K562 (cell line): ENCODE results near the gene ZMYM4. TPM values are rescaled to one million over a fixed set of nuclear protein-coding genes. Genes with fewer than 3 reads are reported as not detected.
A peak's percentile ranks its signal among the peaks of the same experiment; 100 is the strongest.

Experiments used
- ATAC-seq: fragments of 200-7000 bp; cut with Tn5 transposase; 3 replicates; pipeline ENCODE4 v1.9.1; 2020; ENCODE audit warnings: moderate library complexity
- BruUV-seq: library from RNA; stranded (reverse); fragments of 400-500 nt; replicated peaks from 2 replicates; lab custom pipeline; 2021; lab: Mats Ljungman, UMichigan
- CTCF ChIA-PET: fragments of 300-600 bp; formaldehyde crosslinking; extraction: SDS; loops from one replicate; lab custom pipeline; 2021; ENCODE audit warnings: low intra/inter-chr PET ratio; lab: Yijun Ruan, JAX
- POLR2A ChIA-PET: fragments of 300-600, 350-650 bp; sonication (Branson Sonifier 250); formaldehyde crosslinking; extraction: SDS; loops from one replicate; lab custom pipeline; 2021; ENCODE audit warnings: antibody characterized with exemption, inconsistent platforms; lab: Yijun Ruan, JAX
- DNase-seq, 4 experiments: peaks; one replicate each; pipeline versions ENCODE4 v3.0.0 to v3.0.0-alpha.2; 2011 to 2018; ENCODE audit warnings: low spot score in 3 of 4, mixed read lengths in 3 of 4; ENCODE audit errors: extremely low read depth in 1 of 4
- FAIRE-seq: peaks from 2 replicates; lab custom pipeline; 2011; peaks lifted over from hg19 to GRCh38; lab: Jason Lieb, UNC
- H2AFZ ChIP-seq: 2 replicates; pipeline ENCODE4 v1.6.0; 2011; ENCODE audit warnings: low read depth, low read length, control low read depth, inconsistent platforms
- H3K27ac ChIP-seq: fragments of 200-600 bp; 3 replicates; pipeline ENCODE4 v1.8.0; 2011; ENCODE audit warnings: low read depth, mild to moderate bottlenecking, control low read depth, inconsistent platforms, low read length, moderate library complexity, mixed read lengths; ENCODE audit errors: extremely low read depth
- H3K27me3 ChIP-seq, 2 experiments: fragments of 300-600 bp in 1 of 2; 2 replicates in 1 of 2; 3 replicates in 1 of 2; pipeline versions ENCODE4 v1.6.0 to v1.8.0; 2011; ENCODE audit warnings: inconsistent platforms in 2 of 2, low read length in 2 of 2, mild to moderate bottlenecking in 1 of 2, mixed read lengths in 1 of 2, moderate library complexity in 1 of 2; ENCODE audit not compliant: control insufficient read depth in 2 of 2, insufficient read depth in 2 of 2
- H3K36me3 ChIP-seq: fragments of 300-600 bp; 3 replicates; pipeline ENCODE4 v1.8.0; 2011; ENCODE audit warnings: mild to moderate bottlenecking, low read length, inconsistent platforms; ENCODE audit not compliant: control insufficient read depth, insufficient read depth
- H3K4me1 ChIP-seq, 2 experiments: fragments of 200-600 bp in 1 of 2; replicated peaks in 1 of 2; 2 replicates in 1 of 2; 3 replicates in 1 of 2; pipeline versions ENCODE4 v1.5.1 to v1.8.0; 2011; ENCODE audit warnings: inconsistent platforms in 2 of 2, low read length in 2 of 2, mild to moderate bottlenecking in 1 of 2, mixed read lengths in 1 of 2, moderate library complexity in 1 of 2; ENCODE audit not compliant: control insufficient read depth in 2 of 2, insufficient read depth in 2 of 2
- H3K4me2 ChIP-seq: 2 replicates; pipeline ENCODE4 v1.6.1; 2011; ENCODE audit warnings: low read length, control low read depth, inconsistent platforms, mixed read lengths; ENCODE audit not compliant: insufficient read depth
- H3K4me3 ChIP-seq: fragments of 200-600 bp; sonication (generic), shearing (Covaris generic); 2 replicates; pipeline ENCODE4 v1.5.1; 2016; ENCODE audit warnings: control low read depth, inconsistent platforms
- H3K79me2 ChIP-seq: fragments of 200-600 bp; 3 replicates; pipeline ENCODE4 v1.8.0; 2011; ENCODE audit warnings: low read length, inconsistent platforms; ENCODE audit not compliant: control insufficient read depth, insufficient read depth
- H3K9ac ChIP-seq, 2 experiments: 2 replicates each; pipeline versions ENCODE4 v1.6.0 to v1.6.1; 2011; ENCODE audit warnings: low read depth in 2 of 2, low read length in 2 of 2, control low read depth in 1 of 2, inconsistent platforms in 1 of 2, mild to moderate bottlenecking in 1 of 2, mixed read lengths in 1 of 2; ENCODE audit not compliant: insufficient read depth in 1 of 2
- H3K9me1 ChIP-seq: one replicate; pipeline ENCODE4 v1.6.0; 2011; ENCODE audit warnings: inconsistent platforms, mild to moderate bottlenecking, low read length, moderate library complexity; ENCODE audit not compliant: control insufficient read depth, insufficient read depth
- H3K9me3 ChIP-seq: replicated peaks from 2 replicates; pipeline ENCODE4 v1.5.1; 2011; ENCODE audit warnings: low read depth, low read length, inconsistent platforms; ENCODE audit not compliant: control insufficient read depth, insufficient read depth
- H4K20me1 ChIP-seq: replicated peaks from 2 replicates; pipeline ENCODE4 v1.6.1; 2011; ENCODE audit warnings: low read length, inconsistent platforms, mixed read lengths; ENCODE audit not compliant: control insufficient read depth, insufficient read depth
- ESRRA ChIP-seq: fragments of 450-650 bp; IDR thresholded peaks from 2 replicates; pipeline ENCODE4 v1.6.1; 2014; ENCODE audit warnings: low read depth, mild to moderate bottlenecking, moderate library complexity, borderline replicate concordance
- POLR2A ChIP-seq: fragments of 450-650 bp; conservative IDR thresholded peaks from 2 replicates; pipeline ENCODE4 v1.6.1; 2016
- TCFL5 ChIP-seq: fragments of 250-450 bp; sonication (Bioruptor Pico); conservative IDR thresholded peaks from 2 replicates; pipeline ENCODE4 v1.6.1; 2021; ENCODE audit warnings: mild to moderate bottlenecking, moderate library complexity, matching md5 sums
- TFE3 ChIP-seq: fragments of 450-650 bp; formaldehyde crosslinking; IDR thresholded peaks from 2 replicates; pipeline ENCODE4 v1.4.0; 2020; ENCODE audit warnings: mild to moderate bottlenecking, mixed read lengths
- ZNF121 ChIP-seq: sonication (generic); formaldehyde crosslinking; conservative IDR thresholded peaks from 2 replicates; pipeline ENCODE4 v1.8.0; 2022; ENCODE audit warnings: missing genetic modification reagents
- ZNF766 ChIP-seq: fragments of 200-800 bp; sonication (Bioruptor generic); conservative IDR thresholded peaks from 2 replicates; pipeline ENCODE4 v1.6.1; 2016; ENCODE audit warnings: missing genetic modification characterization, missing compliant biosample characterization
- WGBS: fragments of 100-300 bp; shearing (Covaris generic); methylation state at CpG from one replicate; pipeline ENCODE4 v1.1.6; 2016; ENCODE audit warnings: low coverage, mixed read lengths; ENCODE audit not compliant: insufficient coverage; ENCODE audit errors: missing lambda C conversion rate; 5-methylcytosine and 5-hydroxymethylcytosine counted together
- in situ Hi-C: fragments of 300-500 bp; cut with MboI; formaldehyde crosslinking; loops from 4 replicates; pipeline ENCODE4 v1.15.0; 2018; ENCODE audit warnings: inconsistent platforms, mixed read lengths
- intact Hi-C: fragments of 100-400 bp; cut with micrococcal nuclease; formaldehyde crosslinking; loops from 2 replicates; pipeline ENCODE4 v1.14.2; 2022
- polyA plus RNA-seq, 8 experiments: library from polyadenylated mRNA; depleted of rRNA in 4 of 8; stranded (reverse) in 5 of 8; unstranded in 3 of 8; fragments of >200 nt; fragmentation: Nextera tagmentation in 2 of 8; fragmentation: Illumina TruSeq in 1 of 8; extraction: Ambion mirVana in 2 of 8; extraction: Trizol in 1 of 8; gene quantifications; 2 replicates each; pipeline versions ENCODE4 v1.2.1 to v1.2.3, GENCODE V29; 2011 to 2014; ENCODE audit warnings: inconsistent platforms in 1 of 8, missing spikeins in 1 of 8
- total RNA-seq, 7 experiments: library from RNA; depleted of rRNA in 6 of 7; stranded (reverse); fragments of >200 nt in 6 of 7; fragmentation: Illumina TruSeq in 2 of 7; extraction: Trizol in 2 of 7; gene quantifications; 2 replicates each; pipeline versions ENCODE4 v1.2.1 to v1.2.3, GENCODE V29; 2011 to 2021; ENCODE audit warnings: low replicate concordance in 1 of 7

ZMYM4 gene
- total and polyA plus RNA-seq, 9 of the 15 experiments (the other 6 are each of a cell fraction or from before 2014, with no cell fraction given): 15.2 to 77.2 (median 63.3) TPM

DNA sequence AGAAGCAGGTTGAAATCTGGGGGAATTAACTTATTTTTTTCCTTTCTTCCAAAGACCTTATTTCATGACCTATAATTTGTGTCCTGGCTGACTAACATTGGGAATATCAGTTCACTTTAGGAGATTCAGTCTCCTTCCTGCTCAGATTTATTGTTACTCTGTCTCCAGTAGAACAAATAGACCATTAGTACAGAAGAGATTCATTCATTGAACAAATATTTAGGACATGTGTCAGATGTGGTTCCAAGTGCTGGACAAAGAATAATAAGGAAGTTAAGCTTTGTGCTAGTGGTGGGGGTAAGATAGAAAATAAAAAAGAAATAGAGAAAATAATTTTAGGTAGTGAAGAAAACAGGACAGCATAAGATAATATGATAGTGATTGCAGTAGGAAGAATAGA is 20.3 kb downstream of the ZMYM4 start:
- Histone ChIP-seq H3K27me3 (no peaks in the 10 kb centered on the region), H3K9me3 (no peaks in the 10 kb centered on the region), H3K9ac (no peak overlapping the region), H3K9me1 (no peaks in the 10 kb centered on the region), H3K79me2 (peaks cover 83% of the 10 kb centered on the region), H3K4me2 (no peak overlapping the region), H2AFZ (no peak overlapping the region), H3K36me3 (peaks cover 49% of the 10 kb centered on the region), H3K4me1 (peaks cover 7 to 10% of the 10 kb centered on the region in 2 experiments; a peak in 4 of 5 replicates), H3K4me3 (no peak overlapping the region), H4K20me1 (peaks cover 4% of the 10 kb centered on the region; the same call in 1 of the 2 replicates), H3K27ac (no peak overlapping the region)
- in situ Hi-C loops (no loop called here), intact Hi-C loops (no loop called here)
- DNase-seq: no peak
- no peak for ATAC-seq
- no peak for FAIRE-seq
- BruUV-seq: no TSS peak
- ChIA-PET CTCF (interaction anchor here (0.6 kb wide), 1 partner anchor 79 kb away, joined by 3 read pairs; no protein-coding TSS in a partner anchor), POLR2A (interaction anchor here (0.9 to 1.8 kb wide), 4 partner anchors 10 to 90 kb away, joined by 4 to 6 read pairs (median 4); no protein-coding TSS in a partner anchor)
- TF ChIP-seq POLR2A (no peak), ESRRA (no peak), TCFL5 (CRISPR knock-in tag) (no peak), TFE3 (CRISPR knock-in tag) (no peak)

GRCh38 chr1:35290452-35290851 is 21.9 kb downstream of the ZMYM4 start:
- TF ChIP-seq ZNF121 (peak; percentile 92), ZNF766 (CRISPR knock-in tag) (no peak)
- Histone ChIP-seq H4K20me1 (peaks cover 4% of the 10 kb centered on the region; the same call in 1 of the 2 replicates), H3K4me3 (no peak overlapping the region), H3K9me1 (no peaks in the 10 kb centered on the region), H3K79me2 (peaks cover 70% of the 10 kb centered on the region), H3K36me3 (peaks cover 54% of the 10 kb centered on the region), H2AFZ (no peak overlapping the region), H3K9me3 (no peaks in the 10 kb centered on the region), H3K27ac (no peak overlapping the region), H3K4me2 (no peak overlapping the region), H3K4me1 (peaks cover 7 to 10% of the 10 kb centered on the region in 2 experiments; a peak in 4 of 5 replicates), H3K27me3 (no peaks in the 10 kb centered on the region), H3K9ac (no peak overlapping the region)
- no peak for DNase-seq
- no peak for ATAC-seq
- ChIA-PET CTCF (no interaction called here), POLR2A (interaction anchor here (1.2 kb wide), 1 partner anchor 11 kb away, joined by 4 read pairs; no protein-coding TSS in a partner anchor)
- in situ Hi-C loops (no loop called here), intact Hi-C loops (no loop called here)
- no TSS peak for BruUV-seq
- FAIRE-seq: no peak
- WGBS: 100% methylated on average over 2 of the region's 2 CpGs
